Fibroblast of lung (primary cell): ENCODE measurements around the gene CYP2R1. TPM values are rescaled to one million over a fixed set of nuclear protein-coding genes. Genes with fewer than 3 reads are reported as not detected.

Experiments
- DNase-seq, 2 donors: peaks; one replicate each; pipeline versions ENCODE4 v3.0.0 to v3.0.0-alpha.2; 2010; ENCODE audit warnings: low read depth in 2 of 2
- H2AFZ ChIP-seq: 2 replicates; pipeline ENCODE4 v1.5.1; 2012; ENCODE audit warnings: low read length, control low read depth, inconsistent platforms
- H3K27ac ChIP-seq: 2 replicates; pipeline ENCODE4 v1.5.1; 2011; ENCODE audit warnings: low read length, control low read depth; ENCODE audit not compliant: insufficient read depth
- H3K27me3 ChIP-seq: 2 replicates; pipeline ENCODE4 v1.5.1; 2011; ENCODE audit warnings: mild to moderate bottlenecking, low read length; ENCODE audit not compliant: control insufficient read depth, insufficient read depth
- H3K36me3 ChIP-seq: 2 replicates; pipeline ENCODE4 v1.5.1; 2011; ENCODE audit warnings: low read length; ENCODE audit not compliant: control insufficient read depth, insufficient read depth
- H3K4me1 ChIP-seq: 2 replicates; pipeline ENCODE4 v1.5.1; 2011; ENCODE audit warnings: low read length; ENCODE audit not compliant: control insufficient read depth, insufficient read depth; ENCODE audit errors: extremely low read depth
- H3K4me2 ChIP-seq: 2 replicates; pipeline ENCODE4 v1.5.1; 2011; ENCODE audit warnings: low read length, control low read depth; ENCODE audit not compliant: insufficient read depth; ENCODE audit errors: extremely low read depth
- H3K4me3 ChIP-seq, 4 experiments: fragments of 200-600 bp in 1 of 4; sonication (generic) in 1 of 4; replicated peaks in 1 of 4; 2 replicates each; pipeline ENCODE4 v1.5.1; 2011 to 2016; ENCODE audit warnings: low read length in 4 of 4, low read depth in 3 of 4, mild to moderate bottlenecking in 3 of 4, control low read depth in 2 of 4, inconsistent platforms in 1 of 4, mixed read lengths in 1 of 4; ENCODE audit not compliant: insufficient read depth in 1 of 4; ENCODE audit errors: control extremely low read depth in 1 of 4
- H3K79me2 ChIP-seq: 2 replicates; pipeline ENCODE4 v1.5.1; 2012; ENCODE audit warnings: mild to moderate bottlenecking, low read length, inconsistent platforms; ENCODE audit not compliant: control insufficient read depth, insufficient read depth
- H3K9ac ChIP-seq: 2 replicates; pipeline ENCODE4 v1.5.1; 2011; ENCODE audit warnings: mild to moderate bottlenecking, low read length, control low read depth; ENCODE audit not compliant: insufficient read depth
- H3K9me3 ChIP-seq: 2 replicates; pipeline ENCODE4 v1.5.1; 2012; ENCODE audit warnings: low read depth, low read length; ENCODE audit not compliant: control insufficient read depth, insufficient read depth
- H4K20me1 ChIP-seq: 2 replicates; pipeline ENCODE4 v1.5.1; 2011; ENCODE audit warnings: low read length; ENCODE audit not compliant: control insufficient read depth, insufficient read depth; ENCODE audit errors: extremely low read depth
- EZH2 ChIP-seq: IDR thresholded peaks from 2 replicates; pipeline ENCODE4 v1.5.1; 2012; ENCODE audit warnings: low read length, control low read depth, mild to moderate bottlenecking; ENCODE audit errors: missing control alignments
- polyA plus RNA-seq, 2 donors: library from polyadenylated mRNA; depleted of rRNA in 1 of 2; stranded (reverse) in 1 of 2; unstranded in 1 of 2; fragments of >200 nt; gene quantifications; 2 replicates each; pipeline ENCODE4 v1.2.1, GENCODE V29; 2011 to 2012; ENCODE audit warnings: missing spikeins in 1 of 2
- total RNA-seq: library from RNA; depleted of rRNA; stranded (reverse); fragments of >200 nt; gene quantifications from 2 replicates; pipeline ENCODE4 v1.2.1, GENCODE V29; 2014
- TF ChIP-seq, protein P1 (sequence below), 2 donors: IDR thresholded peaks in 1 of 2; conservative IDR thresholded peaks in 1 of 2; 1 replicate in 1 of 2; 2 replicates in 1 of 2; pipeline ENCODE4 v1.5.1; 2011 to 2012; ENCODE audit warnings: low read length in 2 of 2, control low read depth in 1 of 2, inconsistent platforms in 1 of 2, low read depth in 1 of 2, mild to moderate bottlenecking in 1 of 2

CYP2R1 gene
- total and polyA plus RNA-seq, 2 donors (not counting 1 experiment from before 2014, with no cell fraction given): 4.2 to 13.9 TPM

DNA sequence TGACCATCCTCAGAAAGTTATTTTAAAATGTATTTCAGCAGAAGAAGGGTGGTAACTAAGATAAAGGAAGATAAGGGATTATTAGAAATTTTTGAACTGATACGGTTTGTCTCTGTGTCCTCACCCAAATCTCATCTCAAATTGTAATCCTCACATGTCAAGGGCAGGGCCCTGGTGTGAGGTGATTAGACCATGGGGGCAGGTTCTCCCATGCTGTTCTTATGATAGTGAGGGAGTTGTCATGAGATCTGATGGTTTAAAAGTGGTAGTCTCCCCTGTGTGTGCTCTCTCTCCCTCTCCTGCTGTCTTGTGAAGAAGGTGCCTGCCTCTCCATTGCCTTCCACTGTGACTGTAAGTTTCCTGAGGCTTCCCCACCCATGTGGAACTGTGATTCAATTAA is 36.1 kb downstream of the CYP2R1 start:
- H3K9me3 ChIP-seq: no peaks in the 10 kb centered on the region
- H3K4me3 ChIP-seq: no peak overlapping the region
- no peak overlapping the region for H3K9ac ChIP-seq
- no peak overlapping the region for H3K4me2 ChIP-seq
- no peak overlapping the region for H2AFZ ChIP-seq
- no peak for DNase-seq
- H3K4me1 ChIP-seq: no peaks in the 10 kb centered on the region
- no peaks in the 10 kb centered on the region for H4K20me1 ChIP-seq
- no peaks in the 10 kb centered on the region for H3K36me3 ChIP-seq
- no peak overlapping the region for H3K27ac ChIP-seq
- H3K79me2 ChIP-seq: no peaks in the 10 kb centered on the region
- TF ChIP-seq, protein P1, sequence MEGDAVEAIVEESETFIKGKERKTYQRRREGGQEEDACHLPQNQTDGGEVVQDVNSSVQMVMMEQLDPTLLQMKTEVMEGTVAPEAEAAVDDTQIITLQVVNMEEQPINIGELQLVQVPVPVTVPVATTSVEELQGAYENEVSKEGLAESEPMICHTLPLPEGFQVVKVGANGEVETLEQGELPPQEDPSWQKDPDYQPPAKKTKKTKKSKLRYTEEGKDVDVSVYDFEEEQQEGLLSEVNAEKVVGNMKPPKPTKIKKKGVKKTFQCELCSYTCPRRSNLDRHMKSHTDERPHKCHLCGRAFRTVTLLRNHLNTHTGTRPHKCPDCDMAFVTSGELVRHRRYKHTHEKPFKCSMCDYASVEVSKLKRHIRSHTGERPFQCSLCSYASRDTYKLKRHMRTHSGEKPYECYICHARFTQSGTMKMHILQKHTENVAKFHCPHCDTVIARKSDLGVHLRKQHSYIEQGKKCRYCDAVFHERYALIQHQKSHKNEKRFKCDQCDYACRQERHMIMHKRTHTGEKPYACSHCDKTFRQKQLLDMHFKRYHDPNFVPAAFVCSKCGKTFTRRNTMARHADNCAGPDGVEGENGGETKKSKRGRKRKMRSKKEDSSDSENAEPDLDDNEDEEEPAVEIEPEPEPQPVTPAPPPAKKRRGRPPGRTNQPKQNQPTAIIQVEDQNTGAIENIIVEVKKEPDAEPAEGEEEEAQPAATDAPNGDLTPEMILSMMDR (conservative IDR thresholded peaks at IDR 0.05 in 1 of 2, IDR thresholded peaks at IDR 0.05 in 1 of 2; ENCODE audit: low read depth in 1 of 2, low read length in 2 of 2): no peak
- no peak for TF ChIP-seq EZH2
- H3K27me3 ChIP-seq: no peaks in the 10 kb centered on the region

GRCh38 chr11:14854057-14854456 is 38.0 kb downstream of the CYP2R1 start:
- Histone ChIP-seq H3K4me3 (no peak overlapping the region), H3K4me2 (no peak overlapping the region), H3K9ac (no peak overlapping the region), H3K27ac (no peak overlapping the region), H3K9me3 (no peaks in the 10 kb centered on the region), H3K79me2 (no peaks in the 10 kb centered on the region), H2AFZ (no peak overlapping the region), H3K36me3 (no peaks in the 10 kb centered on the region), H4K20me1 (no peaks in the 10 kb centered on the region), H3K27me3 (no peaks in the 10 kb centered on the region), H3K4me1 (no peaks in the 10 kb centered on the region)
- no peak for TF ChIP-seq EZH2
- TF ChIP-seq, protein P1 (conservative IDR thresholded peaks at IDR 0.05 in 1 of 2, IDR thresholded peaks at IDR 0.05 in 1 of 2; ENCODE audit: low read depth in 1 of 2, low read length in 2 of 2): no peak
- no peak for DNase-seq

GRCh38 chr11:14852571-14853177 is 39.4 kb downstream of the CYP2R1 start:
- TF ChIP-seq, protein P1 (conservative IDR thresholded peaks at IDR 0.05 in 1 of 2, IDR thresholded peaks at IDR 0.05 in 1 of 2; ENCODE audit: low read depth in 1 of 2, low read length in 2 of 2): no peak
- TF ChIP-seq EZH2: no peak
- DNase-seq: peak in 1 of 2 donors; percentile 52
- H3K36me3 ChIP-seq: no peaks in the 10 kb centered on the region
- H3K4me2 ChIP-seq: no peak overlapping the region
- no peaks in the 10 kb centered on the region for H3K4me1 ChIP-seq
- H4K20me1 ChIP-seq: no peaks in the 10 kb centered on the region
- no peak overlapping the region for H3K4me3 ChIP-seq
- H2AFZ ChIP-seq: no peak overlapping the region
- H3K9ac ChIP-seq: no peak overlapping the region
- H3K9me3 ChIP-seq: no peaks in the 10 kb centered on the region
- no peak overlapping the region for H3K27ac ChIP-seq
- no peaks in the 10 kb centered on the region for H3K79me2 ChIP-seq
- H3K27me3 ChIP-seq: no peaks in the 10 kb centered on the region
